ENCODE data around the gene BCR. TPM values are rescaled to one million over a fixed set of nuclear protein-coding genes. Genes with fewer than 3 reads are reported as not detected.

Gene BCR
- total RNA-seq, 1 donor from 2014 or later = 32.0 TPM

DNA sequence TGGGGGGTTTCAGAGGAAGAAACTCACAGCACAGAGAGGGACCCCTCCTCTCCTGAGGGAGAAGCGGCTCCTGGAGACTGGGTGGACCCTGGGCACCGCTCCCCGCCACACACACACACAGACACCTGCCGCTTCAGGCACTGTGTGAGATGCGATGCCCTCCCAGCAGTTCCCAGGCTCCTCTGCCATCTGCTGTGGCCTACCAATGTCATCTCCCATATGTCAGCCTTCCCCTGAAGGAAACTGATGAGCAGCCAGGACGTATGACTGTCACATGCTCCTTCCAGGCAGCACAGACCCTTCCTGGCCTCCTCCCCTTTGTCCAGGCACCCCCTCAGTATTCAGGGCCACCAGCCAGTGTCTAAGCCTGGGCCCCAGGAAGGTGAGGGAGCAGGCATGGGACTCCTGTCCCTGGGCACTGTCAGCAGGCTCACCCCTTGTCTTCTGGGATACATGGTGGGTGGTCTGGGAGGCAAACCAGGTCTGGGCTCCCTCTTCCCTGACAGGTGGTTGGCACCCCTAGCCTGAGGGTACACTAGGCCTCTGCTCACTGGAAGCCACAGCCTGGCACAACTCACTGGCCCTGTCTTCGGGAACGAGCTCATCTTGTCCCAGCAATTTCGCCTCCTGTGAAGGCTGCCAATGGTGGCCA, 11.8 kb upstream of the BCR start:
- Mint-ChIP-seq H3K36me3 (ENCODE audit: low read depth) (no peaks in the 10 kb centered on the region), H3K27ac (no peak overlapping the region), H3K9me3 (no peaks in the 10 kb centered on the region), H3K4me3 (ENCODE audit: low read depth) (no peak overlapping the region), H3K27me3 (ENCODE audit: low read depth) (no peaks in the 10 kb centered on the region), H3K4me1 (ENCODE audit: low read depth) (no peaks in the 10 kb centered on the region)
- intact Hi-C loops (cut with micrococcal nuclease) = no loop called here
- DNase-seq (ENCODE audit: low spot score) = no peak

DNA sequence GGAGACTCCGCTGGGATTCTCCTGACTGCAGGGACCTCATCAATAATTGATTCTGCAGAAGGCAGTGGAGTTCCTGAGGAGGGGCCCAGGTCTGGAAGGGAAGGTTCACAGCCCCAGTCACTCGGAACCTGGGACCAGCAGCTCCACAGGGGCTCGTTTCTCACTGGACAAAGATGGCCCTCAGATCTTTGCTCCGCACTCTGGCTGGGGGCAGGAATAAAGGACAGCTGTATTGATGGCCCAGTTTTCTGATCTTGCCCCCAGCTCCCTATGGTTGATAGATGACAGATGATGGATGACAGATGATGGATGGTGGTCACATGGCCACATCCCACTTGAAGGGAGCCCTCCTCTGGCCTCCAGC, 11.3 kb upstream of the BCR start:
- no peaks in the 10 kb centered on the region for H3K27me3 Mint-ChIP-seq (ENCODE audit: low read depth)
- intact Hi-C loops (cut with micrococcal nuclease) = no loop called here
- H3K9me3 Mint-ChIP-seq = no peaks in the 10 kb centered on the region
- no peak for DNase-seq (ENCODE audit: low spot score)
- H3K4me1 Mint-ChIP-seq (ENCODE audit: low read depth) = no peaks in the 10 kb centered on the region
- H3K4me3 Mint-ChIP-seq (ENCODE audit: low read depth) = no peak overlapping the region
- H3K27ac Mint-ChIP-seq = no peak overlapping the region
- H3K36me3 Mint-ChIP-seq (ENCODE audit: low read depth) = no peaks in the 10 kb centered on the region

DNA sequence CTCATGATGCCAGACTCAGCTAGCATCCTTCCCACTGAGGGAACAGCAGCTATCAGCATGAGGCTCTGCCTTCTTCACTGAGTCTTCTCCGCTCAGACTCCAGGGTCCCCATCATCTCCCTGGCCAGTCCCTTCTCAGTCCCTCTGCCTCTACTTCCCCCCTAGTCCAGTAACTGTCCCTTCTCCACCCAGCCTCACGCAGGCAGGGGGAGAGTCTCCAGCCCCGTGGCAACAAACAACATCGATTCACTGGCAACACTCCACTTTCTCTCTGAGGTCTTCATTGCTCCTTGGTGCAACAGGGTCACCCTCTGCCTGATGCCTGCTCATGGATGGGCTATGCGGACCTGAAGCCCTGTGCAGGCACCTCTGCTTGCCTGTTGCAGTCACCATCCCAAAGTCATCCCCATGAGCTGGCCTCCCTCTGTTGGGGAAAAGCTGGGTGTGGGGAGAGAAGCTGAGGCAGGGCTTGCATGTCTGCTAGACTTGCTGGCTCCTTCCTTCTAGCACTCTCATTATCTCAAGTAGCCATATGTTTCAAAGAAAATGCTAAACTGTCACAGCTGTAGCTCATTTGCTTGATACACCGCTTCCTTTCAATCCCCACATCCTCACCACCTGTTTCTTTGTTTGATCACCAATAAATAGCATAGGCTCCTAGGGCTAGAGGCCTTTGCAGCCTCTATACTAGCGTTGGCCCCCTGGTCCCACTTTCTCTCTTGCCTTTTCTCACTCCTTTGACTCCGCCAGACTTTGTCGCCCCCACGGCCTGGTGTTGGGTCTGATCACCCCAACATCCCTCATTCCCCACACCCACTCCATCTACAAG, 4.3 kb upstream of the BCR start:
- intact Hi-C loops (cut with micrococcal nuclease) = loop anchor here (5.0 kb wide), 1 partner anchor 211 kb away; no protein-coding TSS in a partner anchor
- no peaks in the 10 kb centered on the region for H3K27me3 Mint-ChIP-seq (ENCODE audit: low read depth)
- peaks cover 11% of the 10 kb centered on the region for H3K9me3 Mint-ChIP-seq
- no peak for DNase-seq (ENCODE audit: low spot score)
- no peak overlapping the region for H3K4me3 Mint-ChIP-seq (ENCODE audit: low read depth)
- no peak overlapping the region for H3K27ac Mint-ChIP-seq
- H3K4me1 Mint-ChIP-seq (ENCODE audit: low read depth) = peaks cover 22% of the 10 kb centered on the region
- H3K36me3 Mint-ChIP-seq (ENCODE audit: low read depth) = no peaks in the 10 kb centered on the region

DNA sequence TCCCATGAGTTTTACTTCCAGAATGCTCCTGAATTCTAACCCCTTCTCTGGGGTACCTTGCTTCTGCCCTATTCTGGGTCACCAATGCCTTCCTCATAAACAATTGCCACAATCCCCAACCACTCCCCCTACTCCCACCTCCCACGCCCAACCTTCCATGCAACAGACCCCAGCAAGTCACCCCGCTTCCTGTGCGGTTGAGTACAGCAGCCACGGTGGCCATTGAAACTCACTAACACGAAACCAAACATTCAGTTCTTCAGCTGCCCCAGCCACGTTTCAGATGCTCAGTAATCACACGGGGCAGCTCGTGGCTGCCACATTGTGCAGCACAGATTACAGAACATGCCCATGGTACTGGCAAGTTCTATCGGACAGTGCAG, 3.7 kb upstream of the BCR start:
- intact Hi-C loops (cut with micrococcal nuclease) = loop anchor here (5.0 kb wide), 1 partner anchor 211 kb away; no protein-coding TSS in a partner anchor
- Mint-ChIP-seq H3K36me3 (ENCODE audit: low read depth) (no peaks in the 10 kb centered on the region), H3K27me3 (ENCODE audit: low read depth) (no peaks in the 10 kb centered on the region), H3K4me3 (ENCODE audit: low read depth) (no peak overlapping the region), H3K9me3 (peaks cover 11% of the 10 kb centered on the region), H3K27ac (no peak overlapping the region), H3K4me1 (ENCODE audit: low read depth) (peaks cover 22% of the 10 kb centered on the region)
- DNase-seq (ENCODE audit: low spot score) = no peak

DNA sequence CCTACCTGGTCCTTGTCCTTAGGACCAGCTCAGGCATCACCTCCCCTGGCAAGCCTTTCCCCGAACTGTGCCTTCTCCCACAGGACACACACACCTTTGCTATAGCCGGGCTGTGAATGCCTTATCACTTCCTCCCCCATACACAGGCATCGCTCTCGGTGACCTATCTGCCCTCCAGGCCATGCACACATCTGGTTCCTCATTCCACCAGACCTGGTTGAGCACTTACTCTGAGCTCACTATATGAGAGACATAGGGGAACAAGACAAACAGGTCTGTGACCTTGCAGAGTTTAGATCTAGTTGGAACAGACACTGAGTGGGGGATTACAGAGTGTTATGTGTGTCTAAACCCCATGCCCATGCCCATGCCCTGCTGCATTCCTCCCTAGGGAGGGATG, 3.1 kb upstream of the BCR start:
- H3K4me1 Mint-ChIP-seq (ENCODE audit: low read depth) = peaks cover 26% of the 10 kb centered on the region
- H3K9me3 Mint-ChIP-seq = peaks cover 11% of the 10 kb centered on the region

DNA sequence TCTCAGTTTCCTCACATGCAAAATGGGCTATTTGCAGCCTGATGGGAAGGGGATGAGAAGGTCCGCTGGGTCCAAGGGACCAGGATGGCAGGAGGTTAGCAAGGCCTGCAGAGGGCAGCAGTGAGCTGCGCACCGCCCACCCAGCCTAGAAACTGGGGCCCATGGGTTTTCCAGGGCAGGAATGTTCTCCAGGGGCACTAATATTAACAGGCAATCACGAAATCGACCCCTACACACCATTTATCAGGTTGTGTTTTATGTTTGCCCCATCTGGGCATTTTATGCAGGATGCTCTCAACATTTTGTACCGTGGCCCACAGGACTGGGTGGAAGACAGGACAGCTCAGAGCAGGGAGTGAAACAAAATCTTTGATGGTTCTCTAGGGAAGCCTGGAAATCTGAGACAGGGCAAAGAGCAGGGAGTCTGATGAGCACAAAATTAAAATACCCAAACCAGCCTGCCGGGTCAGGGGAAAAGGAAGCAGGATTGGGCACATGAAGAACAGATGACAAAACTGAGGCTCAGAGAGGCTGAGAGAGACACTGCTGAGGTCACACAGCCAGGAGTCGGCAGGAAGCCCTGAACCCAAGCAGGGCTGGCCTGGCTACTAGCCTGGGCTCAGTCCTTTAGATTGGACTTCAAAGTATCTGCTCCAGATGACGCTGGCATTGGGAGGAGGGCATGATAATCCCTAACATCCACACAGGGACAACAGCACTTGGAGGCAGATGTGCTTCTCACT, 1.6 kb upstream of the BCR start:
- Mint-ChIP-seq H3K27me3 (ENCODE audit: low read depth) (no peaks in the 10 kb centered on the region), H3K36me3 (ENCODE audit: low read depth) (peaks cover 18% of the 10 kb centered on the region), H3K4me3 (ENCODE audit: low read depth) (peak overlapping the region; percentile 43), H3K9me3 (peaks cover 11% of the 10 kb centered on the region), H3K27ac (peak overlapping the region; percentile 39), H3K4me1 (ENCODE audit: low read depth) (peaks cover 41% of the 10 kb centered on the region)
- intact Hi-C loops (cut with micrococcal nuclease) = loop anchor here (1.0 to 5.0 kb wide), 2 partner anchors 103 to 209 kb away; no protein-coding TSS in a partner anchor
- DNase-seq (ENCODE audit: low spot score) = peak; percentile 40

More for the DNA sequence above, 3.1 kb upstream of the BCR start:
- Mint-ChIP-seq H3K36me3 (ENCODE audit: low read depth) (peaks cover 4% of the 10 kb centered on the region), H3K4me3 (ENCODE audit: low read depth) (no peak overlapping the region), H3K27me3 (ENCODE audit: low read depth) (no peaks in the 10 kb centered on the region), H3K27ac (no peak overlapping the region)
- intact Hi-C loops (cut with micrococcal nuclease) = loop anchor here (5.0 kb wide), 1 partner anchor 210 kb away; no protein-coding TSS in a partner anchor
- DNase-seq (ENCODE audit: low spot score) = no peak

DNA sequence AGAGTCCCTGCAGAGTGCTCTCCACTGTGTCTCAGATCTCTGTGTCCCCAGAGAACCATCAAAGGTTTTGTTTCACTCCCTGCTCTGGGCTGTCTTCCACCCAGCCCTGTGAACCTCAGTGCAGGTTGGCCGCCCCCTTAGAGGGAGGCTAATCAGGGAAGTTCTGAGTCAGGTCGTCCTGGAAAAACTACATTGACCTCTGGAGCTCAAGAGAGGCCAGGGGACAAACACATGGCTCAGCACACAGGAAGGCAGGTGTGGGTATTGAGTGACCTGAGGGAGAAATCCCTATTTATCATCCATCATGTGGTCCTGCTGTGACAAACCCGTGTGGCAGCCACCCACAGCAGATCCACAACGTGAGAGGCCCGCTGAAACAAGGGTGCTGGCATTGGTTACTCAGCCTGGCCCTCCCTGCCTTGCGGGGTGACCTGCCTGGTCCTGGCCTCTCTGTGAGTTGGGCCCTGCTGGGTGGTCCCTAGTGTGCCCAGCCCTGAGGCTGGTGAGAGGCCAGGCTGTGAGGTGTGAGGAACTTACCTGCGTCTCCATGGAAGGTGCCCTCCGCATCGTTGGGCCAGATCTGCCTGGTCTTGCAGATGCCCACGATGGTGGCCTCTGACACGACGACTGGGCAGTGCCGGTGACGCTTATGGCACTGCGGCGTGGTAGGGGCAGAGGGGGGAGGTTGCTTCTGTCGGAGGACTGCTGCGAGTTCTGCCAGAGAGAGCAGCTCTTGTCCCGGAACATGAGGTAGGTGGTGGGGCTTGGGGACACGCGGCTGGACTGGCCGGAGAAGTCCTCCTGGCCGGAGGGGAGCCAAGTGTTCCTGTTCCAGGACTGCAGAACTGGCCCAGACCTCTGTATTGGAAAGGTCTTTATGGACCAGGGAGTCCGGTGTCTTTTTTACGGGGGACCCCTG, 669 bp upstream of the BCR start:
- H3K9me3 Mint-ChIP-seq = peaks cover 11% of the 10 kb centered on the region
- H3K27me3 Mint-ChIP-seq (ENCODE audit: low read depth) = no peaks in the 10 kb centered on the region
- intact Hi-C loops (cut with micrococcal nuclease) = loop anchor here (5.0 kb wide), 2 partner anchors 208 to 528 kb away; no protein-coding TSS in a partner anchor
- peak overlapping the region; percentile 40 for H3K27ac Mint-ChIP-seq
- peak overlapping the region; percentile 82 for H3K4me3 Mint-ChIP-seq (ENCODE audit: low read depth)
- H3K4me1 Mint-ChIP-seq (ENCODE audit: low read depth) = peaks cover 48% of the 10 kb centered on the region
- DNase-seq (ENCODE audit: low spot score) = no peak
- H3K36me3 Mint-ChIP-seq (ENCODE audit: low read depth) = peaks cover 18% of the 10 kb centered on the region

DNA sequence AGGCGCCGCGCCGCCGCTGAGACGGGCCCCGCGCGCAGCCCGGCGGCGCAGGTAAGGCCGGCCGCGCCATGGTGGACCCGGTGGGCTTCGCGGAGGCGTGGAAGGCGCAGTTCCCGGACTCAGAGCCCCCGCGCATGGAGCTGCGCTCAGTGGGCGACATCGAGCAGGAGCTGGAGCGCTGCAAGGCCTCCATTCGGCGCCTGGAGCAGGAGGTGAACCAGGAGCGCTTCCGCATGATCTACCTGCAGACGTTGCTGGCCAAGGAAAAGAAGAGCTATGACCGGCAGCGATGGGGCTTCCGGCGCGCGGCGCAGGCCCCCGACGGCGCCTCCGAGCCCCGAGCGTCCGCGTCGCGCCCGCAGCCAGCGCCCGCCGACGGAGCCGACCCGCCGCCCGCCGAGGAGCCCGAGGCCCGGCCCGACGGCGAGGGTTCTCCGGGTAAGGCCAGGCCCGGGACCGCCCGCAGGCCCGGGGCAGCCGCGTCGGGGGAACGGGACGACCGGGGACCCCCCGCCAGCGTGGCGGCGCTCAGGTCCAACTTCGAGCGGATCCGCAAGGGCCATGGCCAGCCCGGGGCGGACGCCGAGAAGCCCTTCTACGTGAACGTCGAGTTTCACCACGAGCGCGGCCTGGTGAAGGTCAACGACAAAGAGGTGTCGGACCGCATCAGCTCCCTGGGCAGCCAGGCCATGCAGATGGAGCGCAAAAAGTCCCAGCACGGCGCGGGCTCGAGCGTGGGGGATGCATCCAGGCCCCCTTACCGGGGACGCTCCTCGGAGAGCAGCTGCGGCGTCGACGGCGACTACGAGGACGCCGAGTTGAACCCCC, 798 bp downstream of the BCR start:
- intact Hi-C loops (cut with micrococcal nuclease) = loop anchor here (5.0 kb wide), 1 partner anchor 526 kb away; no protein-coding TSS in a partner anchor
- Mint-ChIP-seq H3K4me1 (ENCODE audit: low read depth) (peaks cover 51% of the 10 kb centered on the region), H3K27me3 (ENCODE audit: low read depth) (no peaks in the 10 kb centered on the region), H3K9me3 (peaks cover 11% of the 10 kb centered on the region), H3K36me3 (ENCODE audit: low read depth) (peaks cover 22% of the 10 kb centered on the region), H3K27ac (no peak overlapping the region), H3K4me3 (ENCODE audit: low read depth) (peak overlapping the region; percentile 87)
- DNase-seq (ENCODE audit: low spot score) = no peak

DNA sequence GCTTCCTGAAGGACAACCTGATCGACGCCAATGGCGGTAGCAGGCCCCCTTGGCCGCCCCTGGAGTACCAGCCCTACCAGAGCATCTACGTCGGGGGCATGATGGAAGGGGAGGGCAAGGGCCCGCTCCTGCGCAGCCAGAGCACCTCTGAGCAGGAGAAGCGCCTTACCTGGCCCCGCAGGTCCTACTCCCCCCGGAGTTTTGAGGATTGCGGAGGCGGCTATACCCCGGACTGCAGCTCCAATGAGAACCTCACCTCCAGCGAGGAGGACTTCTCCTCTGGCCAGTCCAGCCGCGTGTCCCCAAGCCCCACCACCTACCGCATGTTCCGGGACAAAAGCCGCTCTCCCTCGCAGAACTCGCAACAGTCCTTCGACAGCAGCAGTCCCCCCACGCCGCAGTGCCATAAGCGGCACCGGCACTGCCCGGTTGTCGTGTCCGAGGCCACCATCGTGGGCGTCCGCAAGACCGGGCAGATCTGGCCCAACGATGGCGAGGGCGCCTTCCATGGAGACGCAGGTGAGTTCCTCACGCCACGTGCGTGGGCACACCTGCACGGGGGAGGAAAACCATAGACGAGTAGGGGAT, 1.5 kb downstream of the BCR start:
- peak overlapping the region; percentile 84 for H3K27ac Mint-ChIP-seq
- no peak for DNase-seq (ENCODE audit: low spot score)
- H3K27me3 Mint-ChIP-seq (ENCODE audit: low read depth) = no peaks in the 10 kb centered on the region
- intact Hi-C loops (cut with micrococcal nuclease) = loop anchor here (1.0 to 5.0 kb wide), 3 partner anchors 34 to 525 kb away; no protein-coding TSS in a partner anchor
- H3K36me3 Mint-ChIP-seq (ENCODE audit: low read depth) = peaks cover 29% of the 10 kb centered on the region
- peaks cover 49% of the 10 kb centered on the region for H3K4me1 Mint-ChIP-seq (ENCODE audit: low read depth)
- H3K4me3 Mint-ChIP-seq (ENCODE audit: low read depth) = peak overlapping the region; percentile 87
- peaks cover 5% of the 10 kb centered on the region for H3K9me3 Mint-ChIP-seq

DNA sequence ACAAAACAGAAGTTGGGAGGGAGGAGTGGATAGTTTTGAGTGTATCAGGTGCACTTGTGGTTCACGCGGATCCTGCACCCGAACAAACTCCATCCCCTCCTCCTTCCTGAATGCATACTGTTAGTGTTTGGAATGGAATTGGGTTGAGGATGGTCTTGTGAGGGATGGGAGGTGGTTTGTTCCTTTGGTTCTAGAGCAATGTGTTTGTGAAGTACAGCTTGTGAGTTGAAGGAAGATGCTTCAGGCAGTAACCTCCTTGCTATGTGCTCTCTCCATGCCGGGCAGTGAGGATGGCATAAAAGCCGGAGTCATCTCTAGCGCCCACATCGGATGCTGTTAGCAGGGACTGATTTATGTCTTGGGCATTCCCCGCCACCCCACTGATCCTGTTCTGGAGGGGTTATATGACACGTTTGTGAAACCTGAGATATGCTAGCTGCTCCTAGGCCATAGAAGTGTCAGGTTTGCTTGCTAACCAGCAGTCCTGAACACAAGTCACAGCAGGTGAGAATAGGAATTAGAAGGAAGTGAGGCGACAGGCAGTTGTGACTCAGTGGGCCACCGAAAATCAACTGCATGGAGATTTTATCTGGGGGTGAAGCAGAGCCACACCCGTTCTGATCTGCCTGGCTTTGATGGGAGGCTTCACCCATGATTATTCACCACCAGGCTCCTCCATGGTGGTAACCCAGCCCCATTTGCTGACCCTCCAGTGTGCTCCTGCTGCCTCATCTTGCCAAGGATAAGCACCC, 2.2 kb downstream of the BCR start:
- Mint-ChIP-seq H3K9me3 (no peaks in the 10 kb centered on the region), H3K27me3 (ENCODE audit: low read depth) (no peaks in the 10 kb centered on the region), H3K4me3 (ENCODE audit: low read depth) (peak overlapping the region; percentile 87), H3K4me1 (ENCODE audit: low read depth) (peaks cover 46% of the 10 kb centered on the region), H3K27ac (peak overlapping the region; percentile 84), H3K36me3 (ENCODE audit: low read depth) (peaks cover 33% of the 10 kb centered on the region)
- no peak for DNase-seq (ENCODE audit: low spot score)
- intact Hi-C loops (cut with micrococcal nuclease) = loop anchor here (1.0 to 5.0 kb wide), 3 partner anchors 34 to 525 kb away; no protein-coding TSS in a partner anchor
